Measurements from ENCODE around the gene PHTF2. TPM values are rescaled to one million over a fixed set of nuclear protein-coding genes. Genes with fewer than 3 reads are reported as not detected.

Gene PHTF2
- total RNA-seq, 2 donors from 2014 or later: 15.4 to 20.6 TPM

GRCh38 chr7:77855371-77856083 is 57.0 kb downstream of the PHTF2 start:
- H3K36me3 Mint-ChIP-seq (ENCODE audit: low read depth): no peaks in the 10 kb centered on the region

GRCh38 chr7:77858278-77858677 is 59.7 kb downstream of the PHTF2 start:
- no peak overlapping the region for H3K27ac ChIP-seq (ENCODE audit: low read depth, low read length)
- H3K27me3 ChIP-seq (ENCODE audit: control insufficient read depth, insufficient read depth, low read length, poor library complexity, severe bottlenecking): no peaks in the 10 kb centered on the region
- TF ChIP-seq CTCF (conservative IDR thresholded peaks at IDR 0.05): no peak
- no peaks in the 10 kb centered on the region for H3K27me3 Mint-ChIP-seq (ENCODE audit: insufficient read depth)
- H3K9me3 Mint-ChIP-seq: no peaks in the 10 kb centered on the region
- H3K36me3 Mint-ChIP-seq (ENCODE audit: low read depth): no peaks in the 10 kb centered on the region
- peaks cover 19% of the 10 kb centered on the region for H3K4me1 Mint-ChIP-seq
- DNase-seq: no peak
- H3K36me3 ChIP-seq (ENCODE audit: control insufficient read depth, insufficient read depth, low read length): no peaks in the 10 kb centered on the region
- H3K27ac Mint-ChIP-seq: no peak overlapping the region
- no peak overlapping the region for H3K4me3 Mint-ChIP-seq
- WGBS, 2 experiments (ENCODE audit: insufficient coverage in 1 of 2, insufficient read length in 1 of 2): 95 to 100% methylated on average over 1 to 2 of the region's 2 CpGs
- H3K9me3 ChIP-seq (ENCODE audit: control insufficient read depth, low read length): no peaks in the 10 kb centered on the region
- no peaks in the 10 kb centered on the region for H3K4me1 ChIP-seq (ENCODE audit: control insufficient read depth, insufficient read depth, low read length)
- H3K4me3 ChIP-seq (ENCODE audit: low read length): no peak overlapping the region
- H3K9ac ChIP-seq (ENCODE audit: extremely low read depth, low read length, poor library complexity, severe bottlenecking): no peak overlapping the region

More at GRCh38 chr7:77855371-77856083, 57.0 kb downstream of the PHTF2 start:
- H3K27ac Mint-ChIP-seq: no peak overlapping the region
- Histone ChIP-seq H3K36me3 (ENCODE audit: control insufficient read depth, insufficient read depth, low read length) (no peaks in the 10 kb centered on the region), H3K9ac (ENCODE audit: extremely low read depth, low read length, poor library complexity, severe bottlenecking) (no peak overlapping the region), H3K9me3 (ENCODE audit: control insufficient read depth, low read length) (no peaks in the 10 kb centered on the region), H3K27me3 (ENCODE audit: control insufficient read depth, insufficient read depth, low read length, poor library complexity, severe bottlenecking) (no peaks in the 10 kb centered on the region), H3K4me1 (ENCODE audit: control insufficient read depth, insufficient read depth, low read length) (no peaks in the 10 kb centered on the region), H3K4me3 (ENCODE audit: low read length) (no peak overlapping the region), H3K27ac (ENCODE audit: low read depth, low read length) (no peak overlapping the region)
- 95 to 100% methylated on average over 4 to 7 of the region's 7 CpGs for WGBS, 2 experiments (ENCODE audit: insufficient coverage in 1 of 2, insufficient read length in 1 of 2)
- H3K4me1 Mint-ChIP-seq: peaks cover 12% of the 10 kb centered on the region
- TF ChIP-seq CTCF (conservative IDR thresholded peaks at IDR 0.05): no peak
- H3K4me3 Mint-ChIP-seq: no peak overlapping the region
- DNase-seq: no peak
- no peaks in the 10 kb centered on the region for H3K27me3 Mint-ChIP-seq (ENCODE audit: insufficient read depth)
- no peaks in the 10 kb centered on the region for H3K9me3 Mint-ChIP-seq

- Mint-ChIP-seq H3K36me3 (ENCODE audit: low read depth) (no peaks in the 10 kb centered on the region), H3K4me1 (peaks cover 29% of the 10 kb centered on the region), H3K4me3 (no peak overlapping the region), H3K27me3 (ENCODE audit: insufficient read depth) (no peaks in the 10 kb centered on the region), H3K9me3 (no peaks in the 10 kb centered on the region), H3K27ac (no peak overlapping the region)
- 96 to 100% methylated on average over 1 to 7 of the region's 7 CpGs for WGBS, 2 experiments (ENCODE audit: insufficient coverage in 1 of 2, insufficient read length in 1 of 2)
- Histone ChIP-seq H3K36me3 (ENCODE audit: control insufficient read depth, insufficient read depth, low read length) (no peaks in the 10 kb centered on the region), H3K9ac (ENCODE audit: extremely low read depth, low read length, poor library complexity, severe bottlenecking) (no peak overlapping the region), H3K27ac (ENCODE audit: low read depth, low read length) (no peak overlapping the region), H3K27me3 (ENCODE audit: control insufficient read depth, insufficient read depth, low read length, poor library complexity, severe bottlenecking) (no peaks in the 10 kb centered on the region), H3K4me3 (ENCODE audit: low read length) (no peak overlapping the region), H3K4me1 (ENCODE audit: control insufficient read depth, insufficient read depth, low read length) (peaks cover 2% of the 10 kb centered on the region), H3K9me3 (ENCODE audit: control insufficient read depth, low read length) (no peaks in the 10 kb centered on the region)
- TF ChIP-seq CTCF (conservative IDR thresholded peaks at IDR 0.05): no peak
- DNase-seq: no peak
Measured at GRCh38 chr7:77859343-77859742, 60.8 kb downstream of the PHTF2 start.
